Stimulated activated CD4-positive, alpha-beta T cell treated with anti-CD3 and anti-CD28 coated beads, Interleukin-15, amount 100 ng/mL, for 1 hour (primary cell): Measurements from ENCODE around the gene PNMT.

Experiments
- DNase-seq, 2 donors: peaks; one replicate each; pipeline ENCODE4 v3.0.0-alpha.2; 2020; ENCODE audit warnings: low read depth in 1 of 2, low spot score in 1 of 2

The PNMT gene

DNA sequence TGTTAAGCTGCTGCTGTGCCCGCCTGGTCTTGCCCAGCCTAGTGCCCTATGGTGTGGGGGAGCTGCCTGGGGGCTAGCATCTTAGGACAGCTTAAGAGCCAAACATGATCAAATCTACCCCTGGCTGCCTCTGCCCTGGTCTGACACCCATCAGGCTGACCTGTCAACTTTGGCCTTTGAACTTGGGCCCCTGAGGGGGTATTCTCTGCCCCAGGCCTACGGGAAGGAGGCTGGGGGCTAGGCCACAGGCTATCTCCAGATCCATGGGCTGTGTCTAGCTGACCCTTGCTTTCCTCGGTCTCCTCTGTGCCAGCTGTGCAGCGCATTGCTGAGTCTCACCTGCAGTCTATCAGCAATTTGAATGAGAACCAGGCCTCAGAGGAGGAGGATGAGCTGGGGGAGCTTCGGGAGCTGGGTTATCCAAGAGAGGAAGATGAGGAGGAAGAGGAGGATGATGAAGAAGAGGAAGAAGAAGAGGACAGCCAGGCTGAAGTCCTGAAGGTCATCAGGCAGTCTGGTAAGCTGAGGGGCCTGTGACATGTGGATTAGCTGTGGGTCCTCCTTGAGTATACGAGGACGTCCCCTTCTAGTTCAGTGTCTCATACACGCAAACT is 34.6 kb upstream of the PNMT start:
- DNase-seq = no peak

GRCh38 chr17:39634384-39634871 is 33.8 kb upstream of the PNMT start:
- no peak for DNase-seq

- DNase-seq = no peak
Observed at GRCh38 chr17:39635614-39636176, 32.6 kb upstream of the PNMT start.

DNA sequence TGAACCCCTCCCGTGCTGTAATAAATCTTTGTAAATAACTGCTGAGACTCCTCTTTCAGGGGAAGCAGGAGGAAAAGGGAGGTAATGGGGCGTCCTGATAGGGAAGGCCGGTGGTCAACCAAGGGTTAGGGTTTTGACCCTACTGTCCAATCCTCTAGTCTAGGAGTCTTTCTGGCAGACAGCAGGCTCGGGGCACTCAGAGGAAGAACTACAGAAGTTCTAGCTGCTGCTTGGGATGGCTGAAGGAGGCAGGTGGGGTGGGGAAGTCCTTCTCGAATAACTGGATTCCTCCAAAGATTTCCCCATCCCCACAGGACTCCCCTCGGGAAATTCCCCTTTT is 31.7 kb upstream of the PNMT start:
- no peak for DNase-seq

- DNase-seq = peak; percentile 80 to 88
Observed at GRCh38 chr17:39636927-39637736, 31.1 kb upstream of the PNMT start, which contains the start of gene STARD3. Gene STARD3, plus strand, starts transcription at chr17:39637144. Its CDS starts 16,388 bp downstream, at chr17:39653532.

- no peak for DNase-seq
Observed at GRCh38 chr17:39638317-39638716, 29.9 kb upstream of the PNMT start.

- no peak for DNase-seq
Observed at GRCh38 chr17:39639043-39639442, 29.2 kb upstream of the PNMT start.

GRCh38 chr17:39639566-39640458 is 28.4 kb upstream of the PNMT start:
- no peak for DNase-seq

GRCh38 chr17:39640591-39641031 is 27.6 kb upstream of the PNMT start:
- no peak for DNase-seq

DNA sequence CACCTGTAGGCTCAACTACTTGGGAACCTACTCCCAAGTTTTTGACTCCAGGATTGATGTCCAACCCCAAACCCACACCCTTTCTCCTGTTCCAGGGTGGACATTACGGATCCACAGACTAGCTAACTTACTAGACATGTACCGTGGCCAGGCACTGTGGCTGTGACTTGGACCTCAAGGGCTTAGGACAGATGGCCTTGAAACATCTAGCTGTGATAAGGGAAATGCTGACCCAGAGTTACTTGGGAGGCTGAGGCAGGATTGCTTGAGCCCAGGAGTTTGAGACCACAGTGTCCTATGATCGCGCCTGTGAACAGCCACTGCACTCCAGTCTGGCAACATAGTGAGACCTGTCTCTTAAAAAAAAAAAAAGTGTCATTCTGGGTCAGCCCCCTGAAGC is 27.2 kb upstream of the PNMT start:
- no peak for DNase-seq

DNA sequence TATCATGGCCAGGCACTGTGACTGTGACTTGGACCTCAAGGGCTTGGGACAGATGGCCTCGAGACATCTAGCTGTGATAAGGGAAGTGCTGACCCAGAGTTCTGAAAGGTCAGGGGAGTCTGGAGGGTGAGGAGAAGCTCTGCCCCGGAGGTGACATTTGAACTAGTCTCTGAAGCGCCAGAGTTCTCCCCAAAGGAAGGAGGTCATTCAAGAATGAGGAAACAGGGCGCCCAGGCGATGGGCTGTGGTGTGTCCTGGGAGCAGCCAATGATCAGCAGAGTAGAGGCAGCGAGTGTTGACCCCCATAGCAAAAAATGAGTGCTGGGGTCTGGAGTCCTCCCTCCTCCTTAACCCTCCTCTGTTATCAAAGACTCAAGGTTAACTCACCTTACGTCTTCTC is 26.4 kb upstream of the PNMT start:
- DNase-seq = no peak

GRCh38 chr17:39642291-39643074 is 25.8 kb upstream of the PNMT start:
- no peak for DNase-seq

DNA sequence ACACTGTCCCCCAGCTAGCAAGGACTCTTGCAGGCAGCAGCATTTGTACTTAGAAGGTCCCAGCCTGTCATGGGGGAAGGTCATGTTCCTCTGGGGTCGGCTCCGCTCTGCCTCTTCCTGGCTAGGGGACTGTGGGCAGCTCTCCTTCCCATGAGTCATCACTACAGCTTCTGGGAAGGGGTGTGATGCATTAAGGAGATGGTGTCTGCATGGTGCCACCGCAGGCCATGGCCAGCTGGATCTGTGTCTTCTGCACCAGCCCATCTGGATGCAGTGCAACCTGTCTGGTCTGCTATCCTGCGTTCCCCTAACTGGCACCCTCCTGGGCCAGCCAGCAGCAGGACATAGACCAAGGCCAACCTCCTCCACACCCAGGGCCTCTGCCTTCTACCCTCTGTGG is 25.0 kb upstream of the PNMT start:
- no peak for DNase-seq

DNA sequence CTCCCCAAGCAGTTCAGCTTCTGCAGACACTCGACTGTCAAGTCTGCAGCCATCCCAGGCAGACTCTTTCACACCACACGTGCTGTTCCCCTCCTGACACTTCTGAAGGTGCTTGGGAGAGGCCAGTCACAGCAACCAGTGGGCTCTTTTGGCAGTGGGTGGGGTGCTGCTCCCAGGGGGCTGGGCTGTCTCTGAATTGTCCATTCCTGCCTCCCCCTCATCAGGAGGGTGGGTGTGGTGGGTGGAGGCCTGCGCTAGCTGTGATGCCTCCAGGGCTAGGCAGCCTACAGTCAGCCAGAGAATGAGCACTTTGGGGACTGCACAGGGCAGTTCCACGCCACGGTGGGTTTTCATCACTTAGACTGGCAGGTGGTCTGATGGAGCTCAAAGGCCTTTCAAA is 21.0 kb upstream of the PNMT start:
- no peak for DNase-seq

GRCh38 chr17:39648616-39649366 is 19.5 kb upstream of the PNMT start:
- DNase-seq = no peak

GRCh38 chr17:39650121-39650579 is 18.1 kb upstream of the PNMT start:
- DNase-seq = no peak

DNA sequence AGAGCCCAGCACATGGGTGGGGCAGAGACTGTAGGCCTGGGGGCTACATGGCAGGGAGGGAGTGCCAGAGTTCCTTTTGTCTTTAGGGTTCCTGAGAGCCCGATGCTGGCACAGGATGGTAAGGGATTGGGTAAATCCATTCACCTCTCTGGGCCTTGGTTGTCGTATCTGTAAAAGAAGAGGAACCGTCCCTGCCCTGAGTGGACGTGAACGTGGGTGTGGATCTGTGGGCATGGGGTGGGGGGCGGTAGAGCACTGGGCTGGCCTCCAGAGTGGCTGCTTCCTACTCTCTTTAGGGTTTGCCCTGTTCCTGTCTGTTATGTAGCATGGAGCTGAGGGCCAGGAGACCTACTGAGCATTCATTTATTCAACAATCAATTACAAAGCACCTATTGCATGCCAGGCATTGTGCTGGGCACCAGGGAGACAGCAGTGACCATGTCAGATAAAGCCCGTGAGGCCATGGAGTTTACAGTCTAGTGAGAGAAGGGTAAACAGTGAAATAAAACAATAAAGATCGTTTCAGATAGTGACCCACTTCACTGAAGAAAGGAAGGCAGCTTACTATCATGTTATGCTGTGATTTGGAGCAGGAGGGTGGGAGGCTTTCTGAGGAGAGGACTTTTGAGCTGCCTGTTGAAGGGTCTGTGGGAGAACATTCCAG is 16.2 kb upstream of the PNMT start:
- DNase-seq = no peak

DNA sequence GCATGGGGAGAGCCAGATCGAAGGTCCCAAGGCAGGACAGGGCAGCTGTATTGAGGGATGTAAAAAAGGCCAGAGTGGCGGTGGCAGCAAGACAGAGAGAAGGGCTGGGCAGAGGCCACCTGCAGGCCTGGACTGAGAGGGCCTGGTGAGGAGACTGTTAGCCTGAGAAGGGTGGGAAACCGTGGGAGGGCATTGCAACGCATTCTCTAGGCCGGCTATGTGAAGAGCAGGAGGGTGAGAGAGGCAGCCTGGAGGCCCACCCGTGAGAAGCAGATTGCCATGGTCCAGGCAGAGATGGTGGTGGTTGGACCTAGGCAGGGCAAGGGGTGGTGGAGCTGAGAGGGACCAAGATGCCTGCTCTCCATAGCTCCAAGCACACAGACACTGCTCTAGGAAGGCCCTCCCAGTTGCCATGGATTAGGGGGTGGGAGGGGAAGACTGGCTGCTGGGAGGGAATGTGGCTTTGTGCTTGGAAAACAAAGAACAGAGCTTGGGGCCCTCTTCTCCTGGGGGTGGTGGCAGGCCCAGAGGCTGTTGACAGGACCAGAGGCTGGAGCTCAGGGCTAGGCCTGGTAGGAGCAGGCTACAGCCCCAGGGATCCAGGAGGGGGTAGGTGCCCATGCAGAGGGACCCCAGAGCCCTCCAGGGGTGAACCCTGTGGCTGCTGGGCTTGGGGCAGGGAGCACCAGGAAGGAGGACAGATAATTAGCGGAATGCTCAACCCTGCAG is 15.5 kb upstream of the PNMT start:
- no peak for DNase-seq

- DNase-seq = no peak
Observed at GRCh38 chr17:39653316-39653661, 15.0 kb upstream of the PNMT start.
